Esophagus squamous epithelium (tissue), 5 donors: Measurements from ENCODE around the gene MGAT5. TPM values are rescaled to one million over a fixed set of nuclear protein-coding genes. Genes with fewer than 3 reads are reported as not detected.
"Not testable (repeated sequence)": the region's sequence is repeated elsewhere in the genome, so short reads cannot be mapped to it uniquely, and the experiment has no call there.

Source experiments
- DNase-seq: peaks from one replicate; lab custom pipeline; 2025; lab: John Stamatoyannopoulos, UW
- H3K27ac ChIP-seq, 4 donors: fragments of 200-600 bp; sonication (generic); one replicate each; pipeline ENCODE4 v1.5.1; 2016 to 2019; ENCODE audit warnings: mild to moderate bottlenecking in 1 of 4
- H3K27me3 ChIP-seq, 4 donors: fragments of 200-600 bp; sonication (generic); 1 replicate in 3 of 4; 2 replicates in 1 of 4; pipeline versions ENCODE4 v1.5.1 to v1.6.0; 2017 to 2021; ENCODE audit warnings: antibody characterized with exemption in 1 of 4
- H3K36me3 ChIP-seq, 3 donors: fragments of 200-600 bp; sonication (generic); one replicate each; pipeline ENCODE4 v1.5.1; 2016 to 2019
- H3K4me1 ChIP-seq, 3 donors: fragments of 200-600 bp; sonication (generic); one replicate each; pipeline ENCODE4 v1.5.1; 2017 to 2019
- H3K4me3 ChIP-seq, 4 donors: fragments of 200-600 bp; sonication (generic); 1 replicate in 3 of 4; 2 replicates in 1 of 4; pipeline ENCODE4 v1.5.1; 2016 to 2019; ENCODE audit warnings: mild to moderate bottlenecking in 2 of 4, moderate library complexity in 1 of 4
- H3K9me3 ChIP-seq, 3 donors: fragments of 200-600 bp; sonication (generic); one replicate each; pipeline ENCODE4 v1.5.1; 2016 to 2019
- POLR2A ChIP-seq, 4 donors: fragments of 450-650 bp; IDR thresholded peaks; one replicate each; pipeline ENCODE4 v1.6.1; 2017; ENCODE audit warnings: antibody characterized with exemption in 4 of 4, mild to moderate bottlenecking in 4 of 4, moderate library complexity in 3 of 4
- WGBS, 2 donors: methylation state at CpG; one replicate each; pipeline ENCODE4 v1.1.5; 2018; 5-methylcytosine and 5-hydroxymethylcytosine counted together
- intact Hi-C: fragments of 100-400 bp; cut with DNase I; formaldehyde crosslinking; loops from one replicate; pipeline ENCODE4 v1.15.0; 2022
- total RNA-seq, 4 donors: library from RNA; depleted of rRNA; stranded (reverse); fragments of >200 nt; gene quantifications; one replicate each; pipeline ENCODE4 v1.1.0, GENCODE V29; 2016
- TF ChIP-seq, protein P1 (sequence below), 6 experiments: fragments of 450-650 bp in 4 of 6; fragments of 200-600 bp in 2 of 6; sonication (generic) in 2 of 6; IDR thresholded peaks; one replicate each; pipeline ENCODE4 v1.5.1; 2016 to 2019; ENCODE audit warnings: antibody characterized with exemption in 6 of 6, mild to moderate bottlenecking in 4 of 6, moderate library complexity in 4 of 6
- donor health status: DM: yes; HTN: yes; CAD: no.

MGAT5 gene
- total RNA-seq, 4 donors from 2014 or later = 14.2 to 29.2 (median 24.6) TPM

GRCh38 chr2:134292514-134292913, 38.6 kb downstream of the MGAT5 start:
- intact Hi-C loops = no loop called here
- H3K4me1 ChIP-seq = peaks cover 0 to 22% (median 6%) of the 10 kb centered on the region in 3 donors
- no peak for DNase-seq
- no peaks in the 10 kb centered on the region for H3K36me3 ChIP-seq
- TF ChIP-seq POLR2A (IDR thresholded peaks at IDR 0.05) = no peak
- TF ChIP-seq, protein P1, sequence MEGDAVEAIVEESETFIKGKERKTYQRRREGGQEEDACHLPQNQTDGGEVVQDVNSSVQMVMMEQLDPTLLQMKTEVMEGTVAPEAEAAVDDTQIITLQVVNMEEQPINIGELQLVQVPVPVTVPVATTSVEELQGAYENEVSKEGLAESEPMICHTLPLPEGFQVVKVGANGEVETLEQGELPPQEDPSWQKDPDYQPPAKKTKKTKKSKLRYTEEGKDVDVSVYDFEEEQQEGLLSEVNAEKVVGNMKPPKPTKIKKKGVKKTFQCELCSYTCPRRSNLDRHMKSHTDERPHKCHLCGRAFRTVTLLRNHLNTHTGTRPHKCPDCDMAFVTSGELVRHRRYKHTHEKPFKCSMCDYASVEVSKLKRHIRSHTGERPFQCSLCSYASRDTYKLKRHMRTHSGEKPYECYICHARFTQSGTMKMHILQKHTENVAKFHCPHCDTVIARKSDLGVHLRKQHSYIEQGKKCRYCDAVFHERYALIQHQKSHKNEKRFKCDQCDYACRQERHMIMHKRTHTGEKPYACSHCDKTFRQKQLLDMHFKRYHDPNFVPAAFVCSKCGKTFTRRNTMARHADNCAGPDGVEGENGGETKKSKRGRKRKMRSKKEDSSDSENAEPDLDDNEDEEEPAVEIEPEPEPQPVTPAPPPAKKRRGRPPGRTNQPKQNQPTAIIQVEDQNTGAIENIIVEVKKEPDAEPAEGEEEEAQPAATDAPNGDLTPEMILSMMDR (IDR thresholded peaks at IDR 0.05) = no peak
- H3K27me3 ChIP-seq = no peaks in the 10 kb centered on the region
- no peak overlapping the region for H3K4me3 ChIP-seq
- 98 to 100% methylated on average over 3 of the region's 3 CpGs for WGBS, 2 donors
- H3K9me3 ChIP-seq = no peaks in the 10 kb centered on the region
- no peak overlapping the region for H3K27ac ChIP-seq

DNA sequence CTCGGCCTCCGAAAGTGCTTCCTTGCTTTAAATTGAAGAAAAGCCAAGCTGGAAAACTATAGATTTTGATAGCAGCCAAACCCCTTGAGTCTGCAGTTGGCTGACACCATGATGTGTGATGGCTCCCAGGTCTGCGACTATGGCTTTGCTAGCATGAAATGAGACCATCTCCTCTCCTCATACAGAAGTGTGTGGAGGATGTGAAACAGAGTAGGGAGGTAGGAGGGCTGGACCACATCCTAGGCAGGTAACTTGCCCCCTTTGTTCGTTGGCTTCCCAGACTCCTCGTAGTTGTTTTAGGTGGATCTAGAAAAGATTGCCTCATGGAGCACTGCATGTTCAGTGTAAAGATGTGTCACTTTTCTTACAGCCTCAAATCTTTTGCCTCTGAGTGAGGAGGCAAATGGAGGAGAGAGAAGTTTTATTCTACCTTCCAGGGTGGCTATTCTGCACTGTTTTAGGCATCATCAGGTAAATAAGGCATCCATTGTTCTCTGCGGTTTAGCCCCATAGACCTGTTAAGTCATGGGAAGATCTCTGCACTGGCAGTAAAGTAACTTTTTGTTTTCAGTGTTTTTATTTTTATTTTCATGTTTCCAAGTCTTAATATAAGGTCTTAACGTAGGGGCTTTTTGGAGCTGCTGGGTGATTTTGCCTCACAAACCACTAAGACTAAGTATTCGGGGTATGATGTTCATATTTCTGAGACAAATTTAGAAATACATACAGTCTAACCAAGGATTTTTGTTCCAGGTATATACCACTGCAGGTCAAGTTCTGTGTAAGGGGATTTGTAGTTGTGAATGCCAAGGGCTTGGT, 40.1 kb downstream of the MGAT5 start:
- Histone ChIP-seq H3K4me1 (peaks cover 0 to 12% (median 6%) of the 10 kb centered on the region in 3 donors), H3K27ac (no peak overlapping the region), H3K36me3 (no peaks in the 10 kb centered on the region), H3K27me3 (no peaks in the 10 kb centered on the region), H3K9me3 (no peaks in the 10 kb centered on the region), H3K4me3 (no peak overlapping the region)
- TF ChIP-seq POLR2A (IDR thresholded peaks at IDR 0.05) = no peak
- TF ChIP-seq, protein P1 (IDR thresholded peaks at IDR 0.05) = no peak
- intact Hi-C loops = no loop called here
- no peak for DNase-seq
- 82 to 89% methylated on average over 8 of the region's 8 CpGs for WGBS, 2 donors

GRCh38 chr2:134294598-134294997, 40.7 kb downstream of the MGAT5 start:
- H3K4me1 ChIP-seq, H3K27me3 ChIP-seq, H3K4me3 ChIP-seq, H3K9me3 ChIP-seq, intact Hi-C loops, H3K36me3 ChIP-seq, DNase-seq, H3K27ac ChIP-seq: not testable (repeated sequence)
- 72 to 85% methylated on average over 3 of the region's 3 CpGs for WGBS, 2 donors

GRCh38 chr2:134295441-134295840, 41.6 kb downstream of the MGAT5 start:
- Histone ChIP-seq H3K27ac (peak overlapping the region in 1 of 4 donors; percentile 30), H3K4me3 (no peak overlapping the region), H3K4me1 (peaks cover 0 to under 1% (median 0%) of the 10 kb centered on the region in 3 donors), H3K36me3 (no peaks in the 10 kb centered on the region), H3K9me3 (no peaks in the 10 kb centered on the region), H3K27me3 (no peaks in the 10 kb centered on the region)
- TF ChIP-seq, protein P1 (IDR thresholded peaks at IDR 0.05) = no peak
- no peak for TF ChIP-seq POLR2A (IDR thresholded peaks at IDR 0.05)
- no peak for DNase-seq
- intact Hi-C loops = no loop called here
- 76 to 79% methylated on average over 3 of the region's 3 CpGs for WGBS, 2 donors

DNA sequence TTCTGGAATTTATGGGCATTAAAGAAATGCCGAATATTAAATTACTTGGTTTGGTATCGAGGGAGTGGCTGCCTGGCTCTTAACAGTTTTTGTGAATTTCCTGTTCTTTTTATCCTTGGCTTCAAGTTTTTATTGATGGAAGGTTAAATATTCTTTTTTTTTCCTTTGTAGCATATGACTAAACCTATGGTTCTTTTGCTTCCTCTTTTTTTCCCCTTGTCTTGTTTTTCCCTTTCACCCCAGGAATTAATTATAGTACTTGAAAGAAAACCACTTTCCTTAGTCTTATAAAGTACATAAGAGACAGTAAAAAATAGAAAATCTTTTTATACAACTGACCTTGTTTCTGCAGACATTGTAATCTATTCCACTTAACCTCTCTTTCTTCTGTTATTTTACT, 42.4 kb downstream of the MGAT5 start:
- no peak for DNase-seq
- H3K9me3 ChIP-seq = no peaks in the 10 kb centered on the region
- H3K36me3 ChIP-seq = no peaks in the 10 kb centered on the region
- H3K27ac ChIP-seq = no peak overlapping the region
- WGBS, 2 donors = 65 to 78% methylated on average over 2 of the region's 2 CpGs
- peaks cover 1 to 9% (median 5%) of the 10 kb centered on the region in 3 donors for H3K4me1 ChIP-seq
- intact Hi-C loops = no loop called here
- no peak overlapping the region for H3K4me3 ChIP-seq
- no peak for TF ChIP-seq POLR2A (IDR thresholded peaks at IDR 0.05)
- TF ChIP-seq, protein P1 (IDR thresholded peaks at IDR 0.05) = no peak
- H3K27me3 ChIP-seq = no peaks in the 10 kb centered on the region
